Muscle of back (tissue), 11 donors: ENCODE data around the gene BPGM. TPM values are rescaled to one million over a fixed set of nuclear protein-coding genes. Genes with fewer than 3 reads are reported as not detected.
"Not testable (repeated sequence)": the region's sequence is repeated elsewhere in the genome, so short reads cannot be mapped to it uniquely, and the experiment has no call there.

ENCODE experiments used
- DNase-seq, 3 donors: peaks; one replicate each; pipeline versions ENCODE4 v3.0.0 to v3.0.0-alpha.2; 2013
- polyA plus RNA-seq, 10 donors: library from polyadenylated mRNA; unstranded; fragments of 120-200 nt; gene quantifications; one replicate each; pipeline ENCODE4 v1.2.1, GENCODE V29; 2013; ENCODE audit not compliant: insufficient read length in 10 of 10

Gene BPGM
- polyA plus RNA-seq, 10 donors: 18.2 to 84.5 (median 26.1) TPM

DNA sequence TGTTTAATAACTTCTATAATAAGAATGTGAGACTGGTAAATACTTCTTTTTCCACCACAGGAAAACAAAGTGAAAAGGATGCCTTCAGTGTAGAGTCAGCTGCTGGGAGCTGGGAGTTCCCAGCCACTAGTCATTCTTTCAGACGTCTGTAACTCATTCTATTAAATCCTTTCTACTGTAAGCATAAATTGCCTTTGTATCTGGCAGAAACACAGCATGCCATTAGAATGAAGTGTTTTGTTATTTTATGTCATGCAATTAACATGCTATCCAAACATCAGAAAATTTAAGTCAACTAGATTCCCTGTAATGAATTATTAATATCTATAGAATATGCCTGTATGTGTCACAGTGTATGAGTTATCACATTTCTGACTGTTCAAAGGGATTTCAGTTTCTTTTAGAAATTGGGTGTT lies 14.3 kb downstream of the BPGM start:
- DNase-seq: peak in 2 of 3 donors; percentile 4 to 68

DNA sequence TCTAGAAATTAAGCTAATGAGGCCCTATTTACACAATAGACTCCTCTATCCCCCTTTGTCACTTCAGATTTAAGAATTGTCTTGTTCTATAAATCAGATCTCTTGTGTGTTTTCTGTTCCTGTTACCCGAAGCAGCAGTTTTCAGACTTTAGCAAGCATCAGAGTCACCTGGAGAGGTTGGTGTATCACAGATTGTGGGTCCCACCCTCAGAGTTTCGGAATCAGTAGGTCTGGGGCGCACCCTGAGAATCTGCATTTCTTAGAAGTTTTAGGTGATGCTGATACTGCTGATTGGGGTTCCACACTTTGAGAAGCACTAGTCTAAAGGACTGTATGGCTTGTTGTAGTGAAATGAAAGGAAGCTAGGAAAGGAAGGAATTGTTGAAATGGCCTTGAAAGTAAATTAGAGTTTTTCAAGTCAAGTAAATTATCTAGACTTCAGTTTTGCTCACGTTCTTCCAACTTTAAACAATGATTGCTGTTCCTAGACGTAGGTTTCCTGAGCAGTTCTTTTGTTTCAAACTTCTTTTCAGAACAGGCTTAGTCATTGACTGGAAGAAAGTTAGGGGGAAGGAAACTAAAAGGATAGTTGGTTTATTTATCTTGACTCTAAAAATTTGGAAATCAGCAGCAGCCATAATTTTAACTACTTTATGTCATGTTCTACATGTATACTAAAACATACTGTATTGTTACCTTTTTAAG lies 15.7 kb downstream of the BPGM start:
- DNase-seq: no peak

DNA sequence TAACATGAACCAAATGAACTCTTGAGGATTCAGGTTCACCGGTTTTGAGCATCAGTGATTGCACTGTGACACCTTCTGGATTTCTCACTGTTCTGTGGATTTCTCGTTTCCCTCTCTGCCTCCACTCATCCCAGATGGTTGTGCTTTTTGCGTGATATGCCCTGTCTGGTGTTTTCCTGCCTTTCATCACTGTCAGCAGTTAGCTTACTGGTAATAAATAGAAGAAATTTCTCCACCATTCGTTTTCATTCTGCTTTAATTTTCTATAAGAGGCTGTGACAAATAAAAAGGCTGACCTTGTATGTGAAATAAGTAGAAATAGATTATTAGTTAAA lies 16.2 kb downstream of the BPGM start:
- no peak for DNase-seq

DNA sequence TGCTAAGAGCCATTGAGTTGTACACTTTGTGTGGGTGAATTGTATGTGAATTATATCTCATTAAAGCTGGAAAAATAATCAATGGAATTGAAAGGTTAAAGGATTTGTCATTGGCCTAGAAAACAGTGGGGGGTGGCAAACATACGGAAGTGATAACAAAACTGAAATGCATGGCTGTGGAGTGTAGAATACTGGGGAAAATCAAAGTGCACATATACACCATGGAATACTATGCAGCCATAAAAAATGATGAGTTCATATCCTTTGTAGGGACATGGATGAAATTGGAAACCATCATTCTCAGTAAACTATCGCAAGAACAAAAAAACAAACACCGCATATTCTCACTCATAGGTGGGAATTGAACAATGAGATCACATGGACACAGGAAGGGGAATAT lies 18.4 kb downstream of the BPGM start:
- DNase-seq: not testable (repeated sequence)

DNA sequence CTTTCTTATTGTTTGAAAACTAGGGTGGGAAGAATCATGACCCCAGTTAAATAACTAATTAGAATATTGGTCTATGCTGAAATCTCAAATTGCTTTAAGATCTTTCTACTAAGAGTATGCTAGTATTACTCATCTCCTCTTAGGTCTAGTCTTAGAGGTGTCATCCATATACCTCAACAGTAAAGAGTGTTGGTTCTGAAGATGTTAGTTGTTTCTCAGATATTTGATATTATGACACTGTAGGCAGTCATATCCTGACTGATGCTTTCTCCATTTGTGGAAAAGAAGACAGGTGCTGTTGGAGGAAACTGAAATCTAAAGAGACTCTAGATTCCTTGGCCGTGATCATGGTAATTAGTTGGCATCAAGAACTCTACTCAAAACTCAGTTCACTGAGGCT lies 21.2 kb downstream of the BPGM start:
- DNase-seq: no peak

DNA sequence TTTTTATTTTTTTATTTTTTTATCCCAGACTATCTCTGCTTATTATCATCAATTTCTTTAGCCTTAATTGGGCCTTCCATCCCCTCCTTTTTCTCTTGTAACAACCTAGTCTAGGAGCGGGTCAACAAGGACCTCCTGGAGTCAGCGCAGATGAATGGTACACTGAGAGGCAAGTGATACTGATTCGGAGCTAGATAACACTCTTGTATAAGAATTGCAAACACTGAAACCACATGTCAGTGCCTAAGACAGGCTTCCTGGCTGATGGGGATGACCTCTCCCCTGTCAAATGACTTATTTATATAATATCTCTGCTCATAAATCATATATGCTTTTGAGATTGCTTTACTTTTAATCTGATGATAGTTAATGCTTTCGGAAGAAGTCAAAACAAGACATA lies 22.7 kb downstream of the BPGM start:
- DNase-seq: no peak

DNA sequence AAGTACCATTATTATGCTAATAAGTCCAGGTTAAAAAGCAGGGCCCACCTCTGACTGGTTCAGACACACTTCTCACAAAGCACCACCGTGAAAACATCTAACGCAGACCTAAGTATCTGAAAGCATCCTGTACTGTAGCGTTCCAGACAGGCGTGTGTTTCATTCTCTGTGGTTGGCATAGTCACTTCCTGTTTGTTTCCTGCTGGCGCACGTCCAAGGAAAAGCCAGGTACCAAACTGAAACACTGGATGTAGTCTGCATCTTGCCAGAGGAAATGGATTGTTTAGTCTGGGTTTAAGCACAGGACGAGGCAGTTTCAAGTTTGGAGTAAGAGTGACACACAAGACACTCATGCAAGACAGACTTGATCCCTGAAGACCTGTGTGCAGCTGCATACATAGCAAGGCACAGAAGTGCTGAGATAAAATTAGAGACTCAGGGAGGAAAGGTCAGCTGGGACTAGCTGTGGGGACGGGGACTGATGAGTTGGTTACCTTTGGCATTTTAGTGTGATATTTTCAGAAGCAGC lies 23.3 kb downstream of the BPGM start:
- peak in 2 of 3 donors; percentile 17 to 68 for DNase-seq

DNA sequence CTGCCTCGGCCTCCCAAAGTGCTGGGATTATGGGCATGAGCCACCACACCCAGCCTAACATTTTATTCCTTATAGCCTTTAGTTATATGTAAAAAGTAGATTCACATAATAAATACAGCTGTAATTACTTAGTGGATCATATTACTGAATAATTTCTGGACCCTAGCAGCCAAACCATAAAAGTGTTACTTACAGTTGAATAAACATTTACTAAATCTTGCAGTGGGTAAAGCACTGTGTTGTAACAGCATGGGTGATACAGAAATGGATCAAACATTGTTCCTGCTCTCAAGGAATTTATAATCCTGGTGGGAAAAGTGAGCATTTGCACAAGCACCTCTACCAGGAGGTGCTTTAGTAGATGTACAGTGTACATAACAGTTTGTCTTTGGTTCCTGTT lies 25.0 kb downstream of the BPGM start:
- no peak for DNase-seq

DNA sequence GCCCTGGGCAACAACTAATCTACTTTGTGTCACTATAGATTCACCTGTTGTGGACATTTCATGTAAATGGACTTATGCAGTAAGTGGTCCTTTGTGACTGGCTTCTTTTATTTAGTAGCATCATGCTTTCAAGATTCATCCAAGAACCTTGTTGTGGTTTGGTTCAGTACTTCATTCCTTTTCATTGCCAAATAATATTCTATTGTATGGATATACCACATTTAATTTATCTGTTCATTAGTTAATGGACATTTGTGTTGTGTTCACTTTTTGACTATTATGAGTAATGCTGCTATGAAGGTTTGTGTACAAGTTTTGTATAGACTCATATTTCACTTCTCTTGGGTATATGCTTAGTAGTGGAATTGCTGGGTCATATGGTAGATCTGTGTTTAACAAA lies 27.8 kb downstream of the BPGM start:
- no peak for DNase-seq

DNA sequence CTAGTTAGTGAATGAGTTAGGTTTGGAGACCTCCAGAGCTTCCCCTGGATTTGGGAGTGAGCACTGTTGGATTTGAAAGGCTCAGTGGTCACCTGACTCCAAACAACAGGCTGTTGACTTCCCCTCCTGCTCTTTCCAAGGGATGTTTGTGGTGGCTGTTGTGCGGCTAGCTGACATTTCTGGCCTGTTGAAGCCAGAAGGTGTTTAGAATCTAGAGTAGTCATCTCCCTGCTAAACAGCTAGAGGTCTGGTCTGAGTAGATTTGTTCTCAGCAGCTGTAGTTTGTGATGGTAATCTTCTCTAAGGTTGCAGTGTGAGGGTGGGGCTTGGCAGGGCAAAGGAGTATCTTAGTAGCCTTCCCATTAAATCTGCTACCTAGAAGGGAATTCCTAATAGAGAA lies 30.1 kb downstream of the BPGM start:
- no peak for DNase-seq

DNA sequence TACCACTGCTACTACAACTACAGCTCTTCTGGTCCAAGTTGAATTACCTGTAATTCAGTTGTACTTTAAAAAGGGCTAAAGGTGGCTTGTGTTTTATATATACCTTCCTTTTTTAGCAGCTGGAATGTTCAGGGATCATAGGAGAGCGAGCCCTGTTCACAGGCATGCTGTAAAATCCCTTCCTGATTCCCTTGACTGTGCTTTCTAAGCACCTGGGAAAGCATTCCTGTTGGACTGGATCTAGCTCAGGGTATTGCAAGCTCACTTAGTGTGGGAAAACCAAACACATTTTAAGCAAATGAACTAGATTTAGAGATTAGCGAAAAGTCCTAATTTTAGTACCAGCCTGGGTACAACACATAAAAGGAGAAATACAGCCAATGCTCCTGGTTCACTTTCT lies 31.5 kb downstream of the BPGM start:
- no peak for DNase-seq

DNA sequence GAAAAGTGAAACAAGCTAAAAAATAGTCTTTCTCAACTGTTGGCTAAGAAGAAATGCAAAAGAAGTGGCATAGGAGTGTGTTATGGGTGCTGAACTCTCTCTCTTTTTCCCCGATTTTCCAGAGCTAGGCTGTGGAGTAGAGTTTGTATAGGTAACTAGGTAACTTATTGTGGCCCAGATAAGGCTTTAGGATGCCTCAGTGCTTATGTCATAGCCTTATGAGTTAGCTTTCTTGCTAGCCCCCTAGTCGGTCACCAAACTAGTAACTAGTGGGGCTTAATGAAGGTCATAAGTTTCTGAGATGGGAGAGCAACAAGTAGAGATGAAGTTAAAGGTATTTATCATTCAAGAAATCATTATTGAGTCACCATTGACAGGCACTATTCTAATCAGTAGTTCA lies 32.4 kb downstream of the BPGM start:
- no peak for DNase-seq

DNA sequence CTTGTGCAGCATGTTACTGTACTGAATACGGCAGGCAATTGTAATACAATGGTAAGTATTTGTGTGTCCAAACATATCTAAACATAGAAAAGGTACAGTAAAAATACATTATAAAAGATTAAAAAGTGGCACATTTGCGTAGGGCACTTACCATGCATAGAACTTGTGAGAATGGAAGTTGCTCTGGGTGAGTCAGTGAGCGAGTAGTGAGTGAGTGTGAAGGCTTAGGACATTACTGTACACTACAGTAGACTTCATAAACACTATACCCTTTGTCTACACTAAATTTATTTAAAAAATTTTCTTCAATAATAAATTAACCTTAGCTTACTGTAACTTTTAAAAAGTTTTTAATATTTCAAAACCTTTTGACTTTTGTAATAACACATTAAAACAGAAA lies 37.5 kb downstream of the BPGM start:
- DNase-seq: no peak

DNA sequence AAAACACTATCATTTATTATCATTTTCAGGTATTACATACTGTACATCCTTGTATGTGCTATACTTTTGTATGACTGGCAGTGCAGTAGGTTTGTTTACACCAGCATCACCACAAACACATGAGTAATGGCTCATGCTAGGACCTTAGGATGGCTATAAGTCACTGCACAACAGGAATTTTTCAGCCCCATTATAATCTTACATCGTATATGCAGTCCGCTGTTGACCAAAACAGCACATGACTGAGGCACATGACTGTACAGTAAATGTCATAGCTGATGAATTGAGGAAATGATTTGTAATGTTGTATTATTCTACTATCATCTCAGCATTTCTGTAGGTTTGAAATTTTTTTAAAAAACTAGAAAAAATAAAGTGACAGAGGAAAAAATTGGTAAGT lies 38.6 kb downstream of the BPGM start:
- no peak for DNase-seq

DNA sequence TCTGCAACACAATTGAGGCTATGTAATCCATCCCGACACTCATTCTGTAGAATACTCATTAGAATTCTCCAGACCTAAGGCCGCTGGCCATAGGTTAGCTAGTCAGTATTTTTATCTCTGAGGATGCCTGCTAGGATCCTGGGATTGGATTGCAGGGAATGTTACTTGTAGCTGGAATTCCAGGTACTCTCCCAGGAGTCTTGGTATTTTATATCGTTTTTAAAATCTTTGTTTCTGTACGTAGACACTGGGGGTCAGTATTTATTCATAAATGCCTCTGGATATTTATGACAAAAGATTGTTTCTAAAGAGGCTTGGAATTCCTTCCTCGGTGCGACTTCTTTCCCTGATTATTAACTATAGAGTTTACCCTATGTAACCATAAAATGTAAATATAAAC lies 40.1 kb downstream of the BPGM start:
- peak in 1 of 3 donors; percentile 57 for DNase-seq

DNA sequence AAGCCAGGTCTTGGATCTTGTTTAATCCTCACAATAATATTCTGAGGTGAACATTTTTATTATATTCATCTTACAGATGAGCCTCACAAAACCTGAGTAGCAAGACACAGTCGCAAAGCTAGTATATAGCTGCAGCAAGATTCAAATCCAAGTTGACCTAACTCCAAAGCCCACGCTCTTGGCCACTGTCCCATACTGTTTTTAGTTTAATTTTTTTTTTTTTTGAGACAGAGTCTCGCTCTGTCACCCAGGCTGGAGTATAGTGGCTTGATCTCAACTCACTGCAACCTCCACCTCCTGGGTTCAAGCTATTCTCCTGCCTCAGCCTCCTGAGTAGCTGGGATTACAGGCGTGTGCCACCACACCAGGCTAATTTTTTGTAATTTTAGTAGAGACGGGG lies 42.9 kb downstream of the BPGM start:
- peak in 1 of 3 donors; percentile 57 for DNase-seq

DNA sequence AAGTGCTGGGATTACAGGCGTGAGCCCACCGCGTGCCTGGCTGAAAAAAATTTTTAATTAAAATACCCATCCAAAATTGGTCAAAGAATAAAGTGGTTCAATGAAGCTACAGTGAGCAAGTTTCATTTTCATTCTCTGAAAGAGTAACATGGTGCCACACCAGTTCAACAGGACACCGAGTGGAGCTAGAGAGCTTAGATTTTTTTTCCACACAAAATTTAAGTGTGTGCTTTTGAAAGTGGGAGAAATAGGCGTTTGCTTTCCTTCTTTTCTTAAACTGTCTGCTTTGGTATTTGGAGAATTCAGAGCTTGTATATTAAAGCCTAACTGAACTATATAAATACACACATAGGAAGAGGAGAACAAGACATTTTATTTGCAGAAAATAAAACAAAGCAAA lies 43.4 kb downstream of the BPGM start:
- DNase-seq: peak in 2 of 3 donors; percentile 54 to 80

DNA sequence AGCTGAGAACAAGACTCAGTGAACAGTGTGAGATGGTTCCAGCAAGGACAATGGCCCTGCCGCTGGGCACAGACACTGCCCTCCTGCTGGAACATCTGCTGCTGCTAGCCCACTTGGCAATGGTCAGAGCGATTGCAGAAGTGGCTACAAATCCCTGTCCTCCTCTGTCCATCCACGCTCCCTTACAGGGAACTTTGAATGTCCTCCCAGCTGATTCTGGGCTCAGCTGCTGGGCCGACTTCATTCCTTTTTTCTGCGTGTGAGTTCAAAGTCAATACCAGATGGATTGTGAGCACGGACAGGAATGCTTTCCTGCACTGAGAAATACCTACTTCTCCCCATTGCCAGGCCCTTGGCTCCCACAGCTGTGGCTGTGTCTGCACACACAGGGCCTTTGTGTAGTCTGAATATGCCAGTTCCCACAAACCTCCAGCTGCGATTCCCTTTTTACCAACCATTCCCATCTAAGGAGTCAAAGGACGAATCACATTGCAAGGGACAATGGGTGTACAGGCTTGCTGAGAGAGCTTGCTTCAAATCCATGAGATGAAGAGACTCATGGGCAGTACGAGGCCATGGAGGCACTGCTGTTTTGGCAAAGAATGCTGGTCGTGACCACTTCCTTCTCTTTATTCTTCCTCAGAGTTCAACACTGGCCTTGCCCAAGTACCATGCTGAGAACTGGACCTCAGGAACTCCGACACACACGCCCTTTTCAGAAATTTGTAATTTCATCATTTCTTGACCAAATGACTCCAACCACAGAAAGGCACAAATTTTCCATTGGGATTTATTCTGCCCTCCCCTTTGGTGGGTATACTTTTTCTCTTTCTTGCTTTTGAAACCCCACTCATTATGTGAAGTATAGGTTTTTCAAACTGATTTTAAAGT lies 44.2 kb downstream of the BPGM start:
- peak in 1 of 3 donors; percentile 29 for DNase-seq

DNA sequence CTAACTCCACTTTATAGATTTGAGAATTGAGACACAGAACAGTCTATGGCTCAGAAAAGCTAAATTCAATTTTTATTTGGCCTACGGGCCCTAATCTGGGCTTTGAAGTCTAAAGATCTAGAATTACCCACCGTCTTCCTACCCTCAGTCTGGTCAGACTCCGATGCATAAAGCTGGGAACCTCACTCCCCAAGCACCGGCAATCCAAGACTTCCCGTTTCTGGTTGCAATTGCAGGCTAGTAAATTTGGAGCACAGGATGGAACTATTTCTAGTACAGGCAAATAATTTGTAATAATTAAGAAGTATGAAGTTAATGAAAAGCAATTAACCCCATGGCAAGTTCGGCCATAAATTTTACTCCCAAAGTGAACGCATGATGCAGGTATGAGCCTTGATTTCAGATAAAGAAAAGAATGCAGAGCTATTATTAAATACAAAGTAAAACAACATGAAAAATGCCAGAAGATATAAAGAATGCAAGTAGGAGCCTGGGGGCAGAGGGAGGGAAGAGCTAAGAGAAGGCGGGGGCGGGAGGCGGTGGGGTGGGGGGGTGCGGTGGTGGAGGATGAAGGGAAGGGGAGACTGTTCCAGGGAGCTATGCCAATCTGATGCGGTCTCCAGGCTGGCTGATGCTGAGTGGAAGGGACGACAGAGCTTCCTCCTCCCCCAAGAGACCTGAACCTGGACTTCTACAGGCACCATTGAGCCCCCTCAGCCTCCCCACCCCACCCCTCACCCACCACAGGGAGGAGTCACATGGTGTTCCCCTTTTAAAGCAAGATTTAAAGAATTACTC lies 45.1 kb downstream of the BPGM start:
- peak in 2 of 3 donors; percentile 46 to 54 for DNase-seq

DNA sequence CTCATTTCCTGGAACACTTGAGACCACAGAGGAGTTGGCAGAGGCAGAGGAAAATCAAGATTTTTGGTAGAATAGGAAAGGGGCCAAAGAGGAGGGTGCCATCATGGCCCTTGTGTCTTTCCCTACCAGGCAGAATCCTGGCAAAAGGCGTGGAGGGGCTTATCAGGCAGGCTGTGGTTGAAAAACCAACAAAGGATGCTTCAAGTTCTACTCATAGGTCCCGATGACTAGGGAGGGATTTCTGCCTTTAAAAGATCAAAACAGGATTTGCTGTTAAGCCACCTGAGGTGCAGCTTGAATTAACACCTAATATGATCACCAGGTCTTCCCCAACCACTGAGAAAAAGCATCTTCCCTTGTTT lies 45.7 kb downstream of the BPGM start:
- DNase-seq: no peak

DNA sequence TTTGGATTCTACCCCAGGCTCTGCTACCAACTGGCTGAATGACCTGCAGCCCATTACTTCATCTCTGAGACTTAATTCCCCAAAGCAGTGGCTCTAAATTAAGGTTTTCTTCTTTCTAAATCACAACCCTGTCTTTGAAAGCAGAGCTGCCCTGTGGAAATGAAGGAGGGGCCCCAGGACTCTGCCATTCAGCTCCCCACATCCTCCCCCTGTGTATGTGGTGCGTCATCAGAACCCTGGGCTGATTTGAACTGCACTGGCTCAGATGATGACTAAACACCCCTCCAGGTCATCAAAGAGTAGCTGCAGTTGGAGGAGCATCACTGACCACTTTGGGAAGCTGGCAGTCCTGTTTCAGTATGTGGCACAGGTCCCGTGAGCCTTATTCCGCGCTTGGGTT lies 46.6 kb downstream of the BPGM start:
- DNase-seq: peak in 1 of 3 donors; percentile 85

DNA sequence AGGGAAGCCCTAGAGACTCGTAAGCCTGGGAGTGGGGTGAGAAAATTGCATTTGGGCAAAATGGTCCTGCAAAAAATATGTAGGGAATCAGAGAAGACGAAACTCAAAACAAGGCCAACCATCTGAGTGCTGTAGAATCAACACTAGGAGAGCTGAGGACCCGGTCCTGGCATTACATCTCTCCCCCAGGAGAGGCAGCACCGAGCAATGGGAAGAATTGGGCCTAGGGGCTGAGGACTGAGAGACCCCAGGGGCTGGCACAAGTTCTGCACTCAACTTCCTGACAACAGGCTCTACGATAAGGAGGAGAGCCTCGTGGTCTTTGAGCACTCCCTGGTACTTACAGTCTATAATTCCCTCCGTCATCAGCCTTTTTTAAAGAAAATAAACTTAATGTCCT lies 47.6 kb downstream of the BPGM start:
- peak in 1 of 3 donors; percentile 19 for DNase-seq
